ENCODE results near the gene ASTN2.

ASTN2 gene

GRCh38 chr9:117249799-117250198 lies 165.1 kb downstream of the ASTN2 start:
- no peak for DNase-seq (ENCODE audit: low spot score)

- peak; percentile 23 for DNase-seq (ENCODE audit: low spot score)
These were observed 167.6 kb downstream of the ASTN2 start for GRCh38 chr9:117247266-117247665.

- no peak for DNase-seq (ENCODE audit: low spot score)
These were observed 169.6 kb downstream of the ASTN2 start for GRCh38 chr9:117245175-117245829.

DNA sequence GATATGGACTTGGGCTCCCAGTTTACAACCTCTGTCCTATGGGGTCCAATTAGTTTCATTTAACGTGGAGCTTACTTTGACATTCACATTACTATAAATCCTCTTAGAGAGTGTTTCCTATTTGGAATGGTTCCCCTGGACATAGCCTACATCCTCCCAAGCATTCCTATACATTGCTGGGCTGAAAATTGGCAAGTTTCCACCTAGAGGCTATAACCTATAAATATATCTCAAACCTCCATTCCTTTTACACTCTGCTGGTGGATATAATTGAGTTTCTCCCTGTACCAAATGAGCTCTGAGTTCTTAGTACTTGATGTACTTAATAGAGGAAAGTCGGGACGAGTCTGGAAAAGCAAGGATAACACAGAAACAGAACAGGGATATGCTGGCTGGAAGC lies 172.8 kb downstream of the ASTN2 start:
- no peak for DNase-seq (ENCODE audit: low spot score)

GRCh38 chr9:117239428-117239827 lies 175.4 kb downstream of the ASTN2 start:
- no peak for DNase-seq (ENCODE audit: low spot score)

- no peak for DNase-seq (ENCODE audit: low spot score)
These were observed 180.8 kb downstream of the ASTN2 start for GRCh38 chr9:117234103-117234502.

DNA sequence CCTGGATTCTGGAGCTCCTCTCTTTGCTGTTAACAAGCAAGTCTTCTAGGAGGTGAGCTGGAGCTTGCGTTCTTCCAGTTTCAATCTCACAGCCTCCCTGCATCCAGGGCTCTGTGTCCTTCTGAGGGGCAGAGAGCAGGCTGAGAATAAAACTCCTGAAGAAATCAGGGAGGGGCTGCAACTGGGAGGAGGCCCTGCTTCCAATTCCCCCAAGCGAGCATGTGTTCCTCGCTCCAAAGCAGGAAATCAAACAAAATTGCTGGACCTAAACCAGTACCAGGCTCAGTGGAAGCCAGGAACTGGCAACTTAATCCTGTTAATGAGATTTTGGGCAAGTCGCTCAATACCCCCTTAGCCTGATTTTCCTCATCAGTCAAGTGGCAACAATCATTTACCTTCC lies 181.8 kb downstream of the ASTN2 start:
- DNase-seq (ENCODE audit: low spot score) = no peak

- DNase-seq (ENCODE audit: low spot score) = no peak
These were observed 182.6 kb downstream of the ASTN2 start for GRCh38 chr9:117232281-117232680.

DNA sequence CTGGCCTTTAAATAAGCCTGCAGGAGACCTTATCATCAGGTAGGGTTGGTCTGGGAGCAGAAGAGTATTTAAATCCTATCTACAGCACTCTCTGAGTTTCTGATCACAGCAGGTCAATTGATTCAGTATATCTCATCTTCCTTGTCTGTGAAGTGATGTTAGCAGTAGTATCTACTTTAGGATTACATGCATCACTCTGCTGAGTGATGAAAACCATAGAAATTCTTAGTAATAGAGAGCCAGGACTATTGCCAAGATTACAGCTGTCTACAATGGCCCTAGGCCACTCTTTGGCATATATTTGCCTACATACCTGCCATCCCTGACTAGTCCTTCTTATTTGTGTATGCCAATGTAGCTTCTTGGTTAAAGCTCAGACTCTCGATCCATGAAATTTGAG lies 183.8 kb downstream of the ASTN2 start:
- DNase-seq (ENCODE audit: low spot score) = no peak

- DNase-seq (ENCODE audit: low spot score) = peak; percentile 40
These were observed 190.2 kb downstream of the ASTN2 start for GRCh38 chr9:117224695-117225094.

- no peak for DNase-seq (ENCODE audit: low spot score)
These were observed 195.9 kb downstream of the ASTN2 start for GRCh38 chr9:117218951-117219350.

GRCh38 chr9:117214416-117214815 lies 200.4 kb downstream of the ASTN2 start:
- DNase-seq (ENCODE audit: low spot score) = no peak

- no peak for DNase-seq (ENCODE audit: low spot score)
These were observed 203.6 kb downstream of the ASTN2 start for GRCh38 chr9:117211280-117211679.

- no peak for DNase-seq (ENCODE audit: low spot score)
These were observed 209.1 kb downstream of the ASTN2 start for GRCh38 chr9:117205806-117206205.

GRCh38 chr9:117204971-117205370 lies 209.9 kb downstream of the ASTN2 start:
- DNase-seq (ENCODE audit: low spot score) = no peak

- DNase-seq (ENCODE audit: low spot score) = no peak
These were observed 223.2 kb downstream of the ASTN2 start for GRCh38 chr9:117191504-117192261.

DNA sequence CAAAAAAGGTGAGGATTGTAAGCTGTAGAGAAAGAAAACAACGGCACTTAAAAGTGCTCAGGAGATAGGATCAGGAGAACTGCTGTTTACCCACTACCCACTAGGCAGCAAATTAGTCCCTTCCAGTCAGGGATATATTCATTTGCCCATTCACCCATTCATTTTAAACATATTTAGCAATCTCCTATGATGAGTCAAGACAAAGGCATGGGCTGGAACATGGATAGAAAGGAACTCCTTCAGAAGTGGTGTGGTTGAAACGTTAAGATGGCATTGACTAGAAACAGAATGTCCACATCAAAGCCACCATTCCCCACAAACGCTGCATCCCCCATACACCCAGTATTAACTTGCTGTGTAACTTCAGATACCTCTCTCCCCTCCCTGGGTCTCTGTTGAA lies 225.7 kb downstream of the ASTN2 start:
- DNase-seq (ENCODE audit: low spot score) = peak; percentile 94

DNA sequence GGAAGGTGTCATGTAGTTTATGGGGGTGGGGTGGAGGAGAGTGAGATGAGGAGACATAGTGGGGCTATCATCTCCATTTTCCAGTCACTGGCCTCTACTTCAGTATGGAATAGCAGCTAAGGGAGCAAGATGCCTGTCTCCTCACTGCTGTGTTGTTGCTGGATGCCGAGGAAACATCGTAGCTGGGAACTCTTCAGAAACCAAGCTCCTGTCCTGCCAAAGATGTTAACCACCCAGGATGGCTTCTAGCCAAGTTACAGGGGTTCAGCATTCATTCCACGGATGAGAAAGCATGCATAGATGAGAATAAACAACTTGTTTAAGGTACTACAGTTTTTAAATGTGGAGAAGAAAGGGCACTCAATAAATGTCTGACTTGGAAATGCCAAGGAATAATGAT lies 226.5 kb downstream of the ASTN2 start:
- DNase-seq (ENCODE audit: low spot score) = peak; percentile 17

- DNase-seq (ENCODE audit: low spot score) = no peak
These were observed 227.4 kb downstream of the ASTN2 start for GRCh38 chr9:117187498-117187897.

- no peak for DNase-seq (ENCODE audit: low spot score)
These were observed 230.7 kb downstream of the ASTN2 start for GRCh38 chr9:117184173-117184572.

DNA sequence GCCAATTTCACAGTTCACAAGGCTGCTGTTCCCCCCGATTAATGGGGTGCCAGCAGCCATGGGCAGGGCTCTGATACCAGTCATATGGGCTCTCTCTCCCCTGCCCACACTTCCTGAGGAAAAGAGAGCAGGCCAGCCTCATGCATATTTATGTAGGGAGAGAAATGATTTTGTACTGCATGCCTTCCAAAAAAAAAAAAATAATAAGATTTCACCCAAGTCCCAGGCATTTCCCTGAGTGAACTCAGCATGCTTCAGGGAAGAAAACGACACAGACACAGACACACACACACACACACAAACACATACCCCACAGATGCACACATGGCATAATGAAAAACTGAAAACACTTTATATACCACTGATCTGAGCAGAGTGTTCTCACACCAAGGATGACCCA lies 232.8 kb downstream of the ASTN2 start:
- DNase-seq (ENCODE audit: low spot score) = no peak

- DNase-seq (ENCODE audit: low spot score) = no peak
These were observed 233.9 kb downstream of the ASTN2 start for GRCh38 chr9:117180896-117181445.

- no peak for DNase-seq (ENCODE audit: low spot score)
These were observed 236.1 kb downstream of the ASTN2 start for GRCh38 chr9:117178596-117179375.
